NCI-H226 (cell line): ENCODE data around the gene UBAC2.
"Not testable (repeated sequence)": the region's sequence is repeated elsewhere in the genome, so short reads cannot be mapped to it uniquely, and the experiment has no call there.

ENCODE experiments used
- DNase-seq: peaks from one replicate; pipeline ENCODE4 v3.0.0-alpha.2; 2015

Gene UBAC2

DNA sequence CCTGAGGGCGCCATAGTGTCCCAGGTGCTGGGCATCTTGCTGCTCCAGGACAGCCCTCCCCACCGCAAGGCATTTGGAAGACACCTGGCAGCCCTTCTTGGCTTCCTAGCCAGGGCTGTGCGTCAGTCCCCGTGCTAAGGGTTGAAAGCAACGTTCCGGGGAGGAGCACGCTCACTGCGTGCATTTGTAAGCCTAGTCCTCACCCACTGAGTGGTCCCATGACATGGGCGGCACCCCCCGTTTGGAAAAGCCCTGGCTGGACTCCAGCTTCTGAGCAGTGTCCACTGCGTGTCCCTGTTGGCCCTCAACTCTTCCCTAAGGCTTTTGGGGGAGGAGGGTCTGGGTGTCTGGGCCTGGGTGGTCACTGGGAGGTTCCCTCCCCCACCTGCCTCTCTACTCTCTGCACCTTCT lies 182.9 kb downstream of the UBAC2 start:
- DNase-seq = no peak

DNA sequence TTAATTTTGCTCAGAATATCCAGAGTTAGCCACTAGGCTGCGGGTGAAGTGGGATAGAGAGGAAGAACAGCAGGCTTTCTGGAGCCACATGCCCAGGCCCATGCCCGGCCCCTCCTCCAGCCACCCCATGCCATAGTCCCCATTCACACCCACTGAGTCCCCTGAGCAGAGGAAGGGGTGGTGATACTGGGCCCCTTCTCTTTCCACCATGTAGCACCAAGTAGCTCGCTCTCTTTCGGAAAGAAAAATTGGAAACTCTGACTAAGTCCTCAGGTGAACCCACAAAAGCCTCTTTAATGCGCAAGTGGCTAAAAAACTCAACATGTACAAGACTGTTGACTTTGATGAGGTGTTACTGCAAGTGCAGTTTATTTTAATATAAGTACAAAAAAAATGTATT lies 183.3 kb downstream of the UBAC2 start:
- no peak for DNase-seq

DNA sequence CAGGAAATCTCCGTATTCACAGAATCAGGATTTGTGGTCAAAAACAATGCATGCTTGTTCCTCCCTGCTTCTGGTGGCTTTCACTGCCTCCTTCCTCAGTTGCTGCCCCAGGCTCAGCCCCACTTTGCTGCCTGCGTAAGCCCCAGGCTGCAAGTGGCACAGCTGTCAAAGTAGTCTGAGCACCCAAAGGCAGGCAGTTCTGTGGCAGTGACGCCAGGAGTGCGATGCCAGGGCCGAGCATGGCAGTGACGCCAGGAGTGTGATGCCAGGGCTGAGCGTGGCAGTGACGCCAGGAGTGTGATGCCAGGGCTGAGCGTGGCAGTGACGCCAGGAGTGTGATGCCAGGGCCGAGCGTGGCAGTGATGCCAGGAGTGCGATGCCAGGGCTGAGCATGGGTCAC lies 183.8 kb downstream of the UBAC2 start:
- no peak for DNase-seq

DNA sequence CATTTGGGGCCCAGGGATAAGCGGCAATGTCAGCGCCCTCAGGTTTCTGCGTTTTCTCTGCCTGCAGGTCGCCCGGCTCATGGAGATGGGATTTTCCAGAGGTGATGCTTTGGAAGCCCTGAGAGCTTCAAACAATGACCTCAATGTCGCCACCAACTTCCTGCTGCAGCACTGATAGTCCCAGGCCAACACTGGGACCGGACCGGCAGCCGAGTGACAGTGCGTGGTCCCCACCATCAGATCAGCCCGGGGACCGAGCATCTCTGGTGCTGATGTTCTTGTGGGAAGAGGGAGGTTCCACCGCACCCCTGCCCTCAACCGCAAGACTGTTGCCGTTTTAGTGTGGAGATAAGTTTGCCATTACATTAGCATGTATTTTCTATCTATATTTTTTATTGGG lies 184.5 kb downstream of the UBAC2 start:
- DNase-seq = no peak

DNA sequence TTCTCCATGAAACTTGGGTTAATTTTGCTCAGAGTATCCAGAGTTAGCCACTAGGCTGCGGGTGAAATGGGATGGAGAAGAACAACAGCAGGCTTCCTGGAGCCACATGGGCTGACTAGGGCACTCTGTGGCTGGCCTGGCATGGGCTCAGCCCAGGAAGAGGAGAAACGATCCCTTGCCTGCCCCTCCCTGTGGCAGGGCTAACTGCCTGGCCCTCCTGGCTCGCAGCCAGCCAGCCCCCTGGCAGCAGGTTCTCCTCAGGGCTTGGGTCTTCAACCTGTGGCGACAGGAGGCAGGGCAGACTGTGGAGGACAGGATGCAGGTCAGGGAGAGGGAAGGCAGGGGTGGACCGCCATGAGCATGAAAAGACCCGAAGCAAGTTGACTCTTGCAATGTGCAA lies 185.3 kb downstream of the UBAC2 start:
- DNase-seq = no peak

DNA sequence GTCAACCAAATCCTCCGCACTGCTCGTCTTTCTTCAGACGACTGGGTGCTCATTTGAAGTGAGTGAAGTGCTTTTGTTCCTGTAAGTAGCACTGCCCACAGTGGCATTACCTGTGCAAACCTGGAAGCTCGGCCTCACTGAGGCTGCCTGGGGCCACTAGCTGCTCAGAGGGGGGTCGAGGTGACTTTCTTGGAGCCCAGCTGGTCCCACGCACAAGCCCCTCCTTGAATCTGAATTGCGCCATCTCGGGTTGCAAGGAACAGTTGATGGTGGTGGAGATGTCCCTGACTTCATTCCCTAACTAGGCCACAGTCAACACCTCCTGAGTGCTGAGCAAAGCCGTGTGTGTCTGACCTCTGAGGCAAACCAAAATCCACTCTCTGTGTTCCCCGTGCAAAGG lies 185.8 kb downstream of the UBAC2 start:
- DNase-seq = no peak

DNA sequence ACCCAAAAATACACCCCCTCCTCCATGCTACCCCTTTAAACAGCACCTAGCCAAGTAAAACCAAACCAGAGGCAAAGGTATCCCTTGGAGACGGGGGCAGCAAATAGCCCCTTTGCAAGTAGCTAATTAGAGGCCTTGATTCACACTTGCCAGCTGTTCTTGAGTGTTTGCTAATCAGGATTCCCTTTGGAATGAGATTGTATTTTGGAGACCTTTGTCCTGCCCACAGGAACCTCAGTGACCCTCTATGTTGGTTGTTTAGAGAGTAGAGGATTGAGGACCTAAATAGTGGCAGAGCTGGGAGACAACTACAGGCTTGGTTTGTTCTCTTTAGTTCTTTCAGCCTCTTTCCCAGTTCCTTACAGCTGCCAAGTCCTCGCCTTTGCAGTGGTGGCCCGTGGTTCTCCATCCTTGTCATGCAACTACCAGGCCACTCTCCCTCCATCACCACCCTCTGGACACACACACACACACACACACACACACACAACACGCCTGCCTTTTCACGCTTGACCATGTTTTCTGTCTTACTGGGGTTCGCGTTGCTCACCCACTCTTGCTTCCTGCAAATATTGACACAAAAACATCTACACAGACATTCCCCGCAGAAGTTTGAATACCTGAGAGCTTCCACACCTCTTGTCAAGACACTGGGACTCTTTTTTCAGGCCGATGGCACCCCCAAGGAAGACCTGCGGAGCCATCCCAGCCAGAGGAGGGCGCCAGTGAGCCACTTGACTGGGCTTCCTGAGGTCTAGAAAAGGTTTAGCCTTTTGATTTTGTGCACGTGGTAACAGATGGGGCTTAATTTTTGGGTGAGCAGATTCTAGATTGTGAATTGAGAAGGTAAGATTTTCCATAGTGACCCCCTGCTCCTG lies 186.5 kb downstream of the UBAC2 start:
- no peak for DNase-seq

DNA sequence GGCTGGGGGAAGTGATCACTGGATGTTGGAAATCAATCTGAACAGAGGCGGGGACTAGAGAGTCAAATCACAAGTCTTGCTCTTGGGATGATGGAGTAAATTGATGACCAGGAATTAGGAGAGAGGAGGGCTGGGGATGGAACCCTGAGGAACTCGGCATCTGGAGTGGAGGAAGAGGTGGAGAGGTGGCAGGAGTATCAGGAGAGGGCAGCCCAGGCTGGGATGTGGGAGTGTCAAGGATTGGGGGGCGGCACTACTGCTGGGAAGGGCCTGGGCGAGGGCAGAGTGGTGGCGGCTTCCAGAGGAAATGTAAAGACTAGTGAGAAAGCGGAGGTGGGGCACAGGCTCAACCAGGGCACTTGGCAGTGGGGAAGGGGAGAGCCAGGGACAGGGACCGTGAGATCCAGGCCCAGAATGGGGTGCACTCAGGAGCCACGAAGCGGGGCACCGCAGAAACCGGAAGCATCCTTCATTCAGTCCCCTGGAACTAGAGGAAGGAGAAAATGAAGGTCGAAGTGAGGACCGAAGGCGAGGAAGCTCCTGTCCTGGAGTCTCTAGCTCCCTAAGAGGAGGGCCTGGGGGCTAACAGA lies 187.8 kb downstream of the UBAC2 start:
- DNase-seq = no peak

DNA sequence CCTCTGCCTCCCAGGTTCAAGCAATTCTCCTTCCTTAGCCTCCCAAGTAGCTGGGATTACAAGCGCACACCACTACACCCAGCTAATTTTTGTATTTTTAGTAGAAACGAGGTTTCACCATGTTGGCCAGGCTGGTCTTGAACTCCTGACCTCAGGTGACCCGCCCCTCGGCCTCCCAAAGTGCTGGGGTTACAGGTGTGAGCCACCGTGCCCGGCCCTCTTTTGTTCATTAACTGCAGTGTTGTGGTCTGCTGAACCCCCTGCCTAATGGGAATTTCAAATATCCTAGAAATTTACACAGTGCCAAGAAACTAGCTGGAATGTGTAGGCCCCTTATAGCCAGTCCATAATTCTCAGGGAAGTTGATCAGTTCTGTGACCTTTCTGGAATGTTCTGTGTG lies 188.4 kb downstream of the UBAC2 start:
- DNase-seq = not testable (repeated sequence)

DNA sequence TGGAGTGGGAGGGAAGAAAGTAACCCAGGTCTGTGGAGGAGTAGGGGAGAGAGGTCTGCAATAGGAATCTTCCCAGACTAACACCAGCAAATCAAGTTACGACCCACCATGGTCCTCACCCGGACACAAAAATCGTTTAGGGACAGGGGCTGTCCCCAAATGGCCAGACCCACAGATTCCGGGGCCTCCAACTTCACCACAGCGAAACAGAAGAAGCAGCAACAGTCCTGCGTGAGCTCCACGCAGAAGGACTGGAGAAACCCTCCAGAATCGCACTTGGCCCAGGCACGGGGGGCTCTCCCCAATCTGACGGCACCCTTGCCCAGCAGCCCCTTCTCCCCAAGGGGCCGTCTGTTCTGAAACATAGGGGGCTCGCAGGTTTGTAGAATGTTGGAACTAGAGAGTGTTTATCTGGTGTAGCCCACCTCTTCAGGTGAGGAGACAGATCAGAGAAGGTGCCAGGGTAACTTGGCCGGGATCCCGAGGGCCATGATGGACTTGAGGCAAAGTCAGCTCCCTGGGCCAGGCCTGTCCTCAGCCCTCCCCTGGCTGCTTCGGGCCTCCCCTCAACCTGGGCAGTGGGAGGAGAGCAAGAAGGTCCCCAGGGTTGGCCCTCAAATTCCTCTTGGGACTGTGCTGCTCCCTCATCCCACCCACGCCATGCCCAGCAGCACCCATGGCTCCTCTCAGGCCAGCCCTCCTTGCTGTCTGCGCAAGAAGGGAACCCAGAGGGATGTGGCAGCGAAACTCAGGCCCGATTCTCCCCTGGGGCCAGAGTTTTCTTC lies 189.1 kb downstream of the UBAC2 start:
- no peak for DNase-seq

DNA sequence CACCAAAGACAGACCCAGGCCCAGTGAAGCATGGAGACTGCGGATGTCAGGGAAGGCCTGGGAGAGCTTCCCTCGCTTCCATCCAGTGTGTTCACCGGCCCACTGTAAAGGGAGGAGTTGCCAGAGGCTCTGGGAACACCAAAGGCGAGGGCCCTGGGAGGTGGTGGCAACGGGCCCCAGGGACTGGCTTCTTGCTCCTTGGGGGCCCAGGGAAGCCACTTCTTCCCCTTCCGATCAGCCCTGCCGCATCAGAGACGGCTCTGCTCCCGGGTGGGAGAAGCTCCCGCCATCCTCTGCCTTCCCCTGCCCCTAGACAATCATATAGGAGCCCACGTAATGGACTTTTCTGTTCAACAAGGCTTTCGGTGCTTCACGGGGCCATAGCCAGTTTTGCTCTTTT lies 189.9 kb downstream of the UBAC2 start:
- no peak for DNase-seq

DNA sequence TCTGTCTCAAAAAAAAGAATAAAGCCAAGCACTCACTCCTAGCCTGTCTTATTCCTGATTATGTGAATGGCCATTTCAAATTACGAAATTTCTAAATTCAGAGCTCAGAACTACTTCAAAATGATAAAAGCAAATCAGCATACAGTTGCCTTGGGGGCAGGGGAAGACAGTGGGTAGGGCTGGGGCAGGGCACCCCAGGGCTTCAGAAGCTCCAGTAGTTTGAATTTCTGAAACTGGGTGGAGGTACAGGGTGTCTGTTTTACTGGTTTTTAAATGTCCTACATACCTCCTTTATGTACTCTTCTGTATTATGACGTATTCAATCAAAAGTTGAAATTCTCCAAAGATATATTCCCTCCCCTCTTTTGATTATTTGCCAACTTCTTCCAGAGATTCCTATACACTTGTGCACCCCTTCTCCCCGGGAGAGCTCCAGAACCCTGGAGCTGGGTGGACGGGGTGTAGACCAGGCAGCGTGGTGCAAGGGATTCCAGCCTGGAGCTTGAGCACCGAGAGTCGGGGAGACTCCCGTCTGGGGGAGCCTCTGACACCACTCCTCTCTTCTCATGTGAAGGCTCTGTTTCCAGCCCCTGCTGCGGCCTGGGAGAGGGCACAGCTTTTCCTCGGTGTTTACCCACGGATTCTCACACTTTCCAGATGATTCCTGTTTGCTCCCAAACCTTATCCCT lies 191.3 kb downstream of the UBAC2 start:
- no peak for DNase-seq

DNA sequence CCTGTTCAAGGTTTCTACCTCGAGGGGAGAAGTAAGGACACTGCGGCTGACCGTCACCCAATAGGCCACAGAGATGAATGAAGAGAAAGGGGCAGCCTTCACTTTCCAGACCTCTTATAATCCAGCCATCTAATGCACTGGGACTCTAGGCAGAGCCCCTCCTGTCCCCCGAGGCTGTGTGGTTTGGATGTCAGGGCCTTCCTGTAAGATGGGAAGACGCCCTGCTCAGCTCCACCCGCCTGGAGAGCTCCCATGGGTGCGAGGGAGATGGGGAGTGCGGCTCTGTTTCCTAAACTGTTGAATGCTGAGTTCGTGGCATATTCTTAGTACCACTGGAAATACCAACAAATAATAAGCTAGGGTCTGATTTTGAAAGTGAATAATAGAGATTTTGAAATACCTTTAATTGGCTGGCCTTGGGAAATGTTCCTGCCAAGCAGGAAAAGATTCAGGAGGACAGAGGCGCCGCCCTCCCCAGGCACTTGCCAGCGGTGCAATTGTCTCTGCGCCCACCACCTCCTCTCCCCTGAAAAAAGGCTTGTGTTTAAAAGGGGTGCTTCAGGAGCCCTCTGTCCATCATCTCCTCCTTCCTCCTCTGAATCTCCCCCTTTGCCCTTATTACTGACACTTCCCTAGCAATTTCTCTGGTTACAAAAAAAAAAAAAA lies 191.9 kb downstream of the UBAC2 start:
- no peak for DNase-seq

DNA sequence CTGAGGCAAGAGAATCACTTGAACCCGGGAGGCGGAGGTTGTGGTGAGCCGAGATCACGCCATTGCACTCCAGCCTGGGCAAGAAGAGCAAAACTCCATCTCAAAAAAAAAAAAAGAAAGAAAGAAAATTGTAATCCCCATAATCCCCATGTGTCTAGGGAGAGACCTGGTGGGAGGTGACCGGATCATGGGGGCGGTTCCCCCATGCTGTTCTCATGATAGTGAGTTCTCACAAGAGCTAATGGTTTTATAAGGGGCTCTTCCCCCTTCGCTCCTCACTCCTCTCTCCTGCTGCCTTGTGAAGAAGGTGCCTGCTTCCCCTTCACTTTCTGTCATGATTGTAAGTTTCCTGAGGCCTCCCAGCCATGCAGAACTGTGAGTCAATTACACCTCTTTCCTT lies 192.7 kb downstream of the UBAC2 start:
- DNase-seq = not testable (repeated sequence)

DNA sequence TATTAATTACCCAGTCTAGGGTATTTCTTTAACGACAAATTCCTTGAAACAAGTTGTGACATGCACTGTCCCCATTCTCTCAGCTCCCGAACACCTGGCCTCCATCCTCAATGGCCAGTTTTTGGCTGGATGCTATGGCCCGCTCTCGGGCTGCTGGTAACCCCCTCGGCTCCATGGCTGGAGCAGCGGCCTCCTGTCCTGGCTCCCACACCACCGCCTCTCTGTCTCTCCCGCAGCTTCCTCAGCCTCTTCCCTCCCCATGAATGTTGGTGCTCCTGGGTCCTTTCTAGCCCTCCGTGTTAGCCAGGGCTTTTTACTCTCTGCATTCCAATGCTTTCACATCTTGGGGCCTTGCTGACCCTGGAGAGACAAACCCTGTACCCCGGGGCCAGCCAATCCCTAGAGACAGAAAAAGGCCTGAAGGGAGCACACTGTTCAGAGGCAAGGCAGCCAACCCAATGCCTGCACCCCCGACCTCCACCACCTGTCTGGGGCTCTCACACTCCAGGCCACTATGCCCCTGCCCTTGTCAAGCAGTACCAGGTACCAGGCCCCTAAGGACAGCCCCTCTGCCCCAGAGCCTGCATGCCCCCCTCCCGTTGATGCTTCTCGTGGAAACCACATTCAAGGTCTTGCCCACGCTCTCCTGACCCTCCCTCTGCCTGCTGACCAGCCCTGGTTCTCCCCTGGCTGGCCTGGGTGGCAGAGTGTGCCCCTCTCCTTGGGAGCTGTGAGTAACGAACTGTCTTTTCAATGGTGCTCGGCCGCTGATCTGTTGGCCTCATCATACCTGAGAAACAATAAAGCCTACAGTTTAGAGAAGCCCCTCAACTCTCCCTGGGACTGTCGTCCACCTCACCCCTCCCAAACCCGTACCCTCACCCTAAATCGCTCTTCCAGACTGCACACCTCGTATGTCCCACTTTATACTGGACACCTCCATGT lies 193.4 kb downstream of the UBAC2 start:
- DNase-seq = no peak

DNA sequence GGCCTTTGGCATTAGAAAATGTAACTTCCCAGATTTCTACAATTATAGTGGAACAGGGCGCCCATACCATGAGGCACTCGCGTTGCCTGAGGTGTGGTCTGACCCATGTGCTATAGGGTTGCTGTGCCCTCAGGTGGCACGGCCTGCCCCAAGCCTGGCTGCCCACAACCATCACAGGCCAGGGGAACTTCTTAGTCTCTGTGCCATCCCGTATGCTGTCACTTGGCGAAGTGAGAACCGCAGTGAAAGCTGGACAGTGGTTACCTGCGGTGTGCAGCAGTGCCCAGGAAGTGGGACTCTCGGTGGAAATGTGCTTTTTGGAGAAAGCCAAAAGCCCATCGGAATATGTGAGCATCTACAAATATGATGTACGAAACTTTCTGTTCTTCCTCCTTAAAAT lies 194.8 kb downstream of the UBAC2 start:
- no peak for DNase-seq

DNA sequence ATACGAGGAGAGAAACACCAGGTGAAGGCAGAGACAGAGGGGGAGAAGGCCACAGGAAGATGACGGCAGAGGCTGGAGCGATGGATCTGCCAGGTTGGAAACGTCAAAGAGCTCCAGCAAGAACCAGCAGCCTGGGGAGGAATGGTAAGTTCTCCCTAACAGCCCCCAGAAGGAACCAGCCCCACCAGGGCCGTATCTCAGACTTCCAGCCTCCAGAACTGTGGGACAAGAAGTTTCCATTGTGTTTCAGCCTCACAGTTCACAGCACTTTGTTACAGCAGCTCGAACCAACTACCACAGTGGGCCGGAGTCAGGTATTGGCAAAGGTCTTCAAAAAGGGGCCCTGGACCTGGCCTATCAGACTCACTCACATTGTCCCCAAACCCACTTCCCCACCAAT lies 195.8 kb downstream of the UBAC2 start:
- DNase-seq = no peak

DNA sequence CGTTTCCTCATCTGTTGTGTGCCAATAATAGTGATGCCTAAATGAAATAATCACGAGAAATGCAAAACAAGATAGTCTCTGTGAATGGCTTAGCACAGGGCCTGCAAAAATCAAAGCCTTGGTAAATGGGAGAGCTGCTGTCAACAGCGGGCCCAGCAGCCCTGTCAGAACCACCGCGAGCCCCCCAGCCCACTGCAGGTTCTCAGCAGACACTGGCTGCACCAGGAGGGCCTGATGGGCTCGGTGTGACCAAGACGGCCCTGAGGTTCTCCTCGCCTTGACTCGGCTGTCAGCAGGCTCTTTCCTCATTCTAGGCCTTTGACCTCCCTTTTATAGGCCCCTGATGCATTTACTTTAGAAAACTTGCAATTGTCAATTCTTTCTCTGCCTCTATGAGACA lies 197.4 kb downstream of the UBAC2 start:
- DNase-seq = no peak

DNA sequence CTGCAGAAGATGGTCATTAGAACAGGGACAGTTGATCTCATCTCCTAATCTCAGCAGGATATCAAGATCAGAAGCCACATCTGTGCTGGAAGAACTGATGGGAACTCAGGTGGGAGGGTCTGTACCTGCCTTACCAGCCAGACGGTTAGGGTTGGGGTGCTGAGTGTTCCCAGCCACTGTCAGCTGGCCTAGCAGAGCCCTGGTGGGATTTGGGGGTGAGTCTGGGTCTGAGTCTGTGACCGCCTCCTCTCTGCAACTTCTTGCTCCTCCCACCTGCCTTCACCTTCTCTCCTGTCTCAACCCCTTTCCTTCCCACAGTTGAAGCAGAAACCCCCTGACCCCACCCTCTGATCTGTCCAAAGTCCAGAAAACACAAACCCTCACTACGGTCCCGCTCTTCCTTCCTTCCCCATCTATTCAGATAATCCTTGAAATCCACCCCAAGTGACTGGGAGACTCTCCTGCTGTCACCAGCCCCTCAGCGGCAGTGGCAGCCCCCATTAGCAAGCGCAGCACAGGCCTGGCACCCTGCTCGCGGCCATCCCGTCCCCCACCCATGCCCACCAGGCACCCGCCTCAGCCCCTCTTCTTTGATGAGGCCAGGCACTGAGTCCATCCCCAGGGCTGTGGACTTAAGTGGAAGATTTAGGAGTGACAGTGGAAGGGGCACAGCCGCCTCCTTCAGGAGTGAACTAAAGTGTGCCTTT lies 198.4 kb downstream of the UBAC2 start:
- DNase-seq = no peak

DNA sequence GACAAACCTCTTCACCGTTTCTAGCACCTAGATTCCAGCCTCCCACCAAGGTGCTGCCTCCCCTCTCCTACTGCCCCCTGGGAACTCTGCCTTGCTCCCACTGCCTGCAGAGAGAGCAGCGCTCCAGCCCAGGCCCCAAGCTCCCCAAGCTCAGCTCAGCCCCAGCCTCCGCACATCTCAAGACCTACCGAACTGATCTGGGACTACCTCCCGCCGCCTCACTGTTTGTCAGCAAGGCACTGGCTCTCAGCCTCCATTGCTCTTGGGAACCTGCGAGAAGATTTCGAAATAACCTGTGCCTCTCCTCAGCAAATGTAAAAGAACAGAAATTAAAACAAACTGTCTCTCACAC lies 198.9 kb downstream of the UBAC2 start:
- DNase-seq = no peak

DNA sequence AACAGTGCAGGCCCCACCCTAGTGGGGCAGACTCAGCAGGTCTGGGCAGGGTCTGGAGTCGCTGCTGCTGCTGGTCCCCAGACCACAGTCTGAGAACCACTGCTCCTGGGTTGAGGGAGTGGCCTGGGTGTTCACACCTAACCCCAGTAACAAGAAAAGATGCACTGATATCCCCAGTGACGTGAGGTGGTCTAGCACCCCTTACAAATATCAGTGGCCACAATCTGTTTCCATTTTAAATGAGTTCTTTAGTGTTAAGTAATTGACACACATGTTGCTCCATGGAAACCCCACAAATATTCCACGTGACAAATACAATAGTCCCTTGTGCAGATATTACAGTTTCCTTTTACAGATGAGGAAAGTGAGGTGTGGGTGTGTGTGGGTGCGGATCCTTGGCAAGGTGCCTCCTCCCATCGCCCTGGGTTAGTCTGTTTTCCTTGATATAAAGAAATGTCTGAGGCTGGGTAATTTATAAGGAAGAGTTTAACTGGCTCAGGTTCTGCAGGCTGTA lies 202.9 kb downstream of the UBAC2 start:
- DNase-seq = no peak
